ENCODE data around the gene ANKRD11. TPM values are rescaled to one million over a fixed set of nuclear protein-coding genes. Genes with fewer than 3 reads are reported as not detected.

ANKRD11 gene
- total and polyA plus RNA-seq, 2 donors (not counting 1 experiment from before 2014, with no cell fraction given) = 41.5 to 71.2 TPM

- Histone ChIP-seq H3K4me3 (replicated peaks in 1 of 4; ENCODE audit: control extremely low read depth in 1 of 4, insufficient read depth in 1 of 4, low read depth in 3 of 4, low read length in 4 of 4) (no peak overlapping the region), H3K27me3 (ENCODE audit: control insufficient read depth, insufficient read depth, low read length) (no peaks in the 10 kb centered on the region), H3K4me1 (ENCODE audit: control insufficient read depth, extremely low read depth, insufficient read depth, low read length) (peaks cover 2% of the 10 kb centered on the region), H2AFZ (ENCODE audit: low read length) (no peak overlapping the region), H3K4me2 (ENCODE audit: extremely low read depth, insufficient read depth, low read length) (no peak overlapping the region), H3K9me3 (ENCODE audit: control insufficient read depth, insufficient read depth, low read depth, low read length) (no peaks in the 10 kb centered on the region), H3K27ac (ENCODE audit: insufficient read depth, low read length) (no peak overlapping the region), H3K79me2 (ENCODE audit: control insufficient read depth, insufficient read depth, low read length) (peaks cover 2% of the 10 kb centered on the region), H4K20me1 (ENCODE audit: control insufficient read depth, extremely low read depth, insufficient read depth, low read length) (no peaks in the 10 kb centered on the region), H3K9ac (ENCODE audit: insufficient read depth, low read length) (no peak overlapping the region), H3K36me3 (ENCODE audit: control insufficient read depth, insufficient read depth, low read length) (peaks cover 20% of the 10 kb centered on the region)
- DNase-seq (ENCODE audit: low read depth in 2 of 2) = no peak
- TF ChIP-seq CTCF (conservative IDR thresholded peaks at IDR 0.05 in 1 of 2, IDR thresholded peaks at IDR 0.05 in 1 of 2; ENCODE audit: low read depth in 1 of 2, low read length in 2 of 2) (no peak), EZH2 (IDR thresholded peaks at IDR 0.05; ENCODE audit: low read length, missing control alignments) (no peak)
These were observed 223.7 kb downstream of the ANKRD11 start for GRCh38 chr16:89266521-89267134.

GRCh38 chr16:89265647-89266046 is 224.7 kb downstream of the ANKRD11 start:
- DNase-seq (ENCODE audit: low read depth in 2 of 2) = no peak
- H3K4me1 ChIP-seq (ENCODE audit: control insufficient read depth, extremely low read depth, insufficient read depth, low read length) = peaks cover 2% of the 10 kb centered on the region
- no peaks in the 10 kb centered on the region for H3K9me3 ChIP-seq (ENCODE audit: control insufficient read depth, insufficient read depth, low read depth, low read length)
- H3K27ac ChIP-seq (ENCODE audit: insufficient read depth, low read length) = no peak overlapping the region
- no peak for TF ChIP-seq EZH2 (IDR thresholded peaks at IDR 0.05; ENCODE audit: low read length, missing control alignments)
- TF ChIP-seq CTCF (conservative IDR thresholded peaks at IDR 0.05 in 1 of 2, IDR thresholded peaks at IDR 0.05 in 1 of 2; ENCODE audit: low read depth in 1 of 2, low read length in 2 of 2) = no peak
- no peak overlapping the region for H3K4me3 ChIP-seq (replicated peaks in 1 of 4; ENCODE audit: control extremely low read depth in 1 of 4, insufficient read depth in 1 of 4, low read depth in 3 of 4, low read length in 4 of 4)
- no peak overlapping the region for H3K9ac ChIP-seq (ENCODE audit: insufficient read depth, low read length)
- H4K20me1 ChIP-seq (ENCODE audit: control insufficient read depth, extremely low read depth, insufficient read depth, low read length) = no peaks in the 10 kb centered on the region
- no peak overlapping the region for H2AFZ ChIP-seq (ENCODE audit: low read length)
- peaks cover 18% of the 10 kb centered on the region for H3K36me3 ChIP-seq (ENCODE audit: control insufficient read depth, insufficient read depth, low read length)
- H3K27me3 ChIP-seq (ENCODE audit: control insufficient read depth, insufficient read depth, low read length) = no peaks in the 10 kb centered on the region
- no peaks in the 10 kb centered on the region for H3K79me2 ChIP-seq (ENCODE audit: control insufficient read depth, insufficient read depth, low read length)
- H3K4me2 ChIP-seq (ENCODE audit: extremely low read depth, insufficient read depth, low read length) = no peak overlapping the region

- Histone ChIP-seq H2AFZ (ENCODE audit: low read length) (no peak overlapping the region), H3K36me3 (ENCODE audit: control insufficient read depth, insufficient read depth, low read length) (peaks cover 14% of the 10 kb centered on the region), H3K4me2 (ENCODE audit: extremely low read depth, insufficient read depth, low read length) (no peak overlapping the region), H3K4me1 (ENCODE audit: control insufficient read depth, extremely low read depth, insufficient read depth, low read length) (peaks cover 2% of the 10 kb centered on the region), H3K9ac (ENCODE audit: insufficient read depth, low read length) (no peak overlapping the region), H3K9me3 (ENCODE audit: control insufficient read depth, insufficient read depth, low read depth, low read length) (no peaks in the 10 kb centered on the region), H3K79me2 (ENCODE audit: control insufficient read depth, insufficient read depth, low read length) (no peaks in the 10 kb centered on the region), H3K27me3 (ENCODE audit: control insufficient read depth, insufficient read depth, low read length) (no peaks in the 10 kb centered on the region), H3K4me3 (replicated peaks in 1 of 4; ENCODE audit: control extremely low read depth in 1 of 4, insufficient read depth in 1 of 4, low read depth in 3 of 4, low read length in 4 of 4) (no peak overlapping the region), H3K27ac (ENCODE audit: insufficient read depth, low read length) (no peak overlapping the region), H4K20me1 (ENCODE audit: control insufficient read depth, extremely low read depth, insufficient read depth, low read length) (no peaks in the 10 kb centered on the region)
- TF ChIP-seq EZH2 (IDR thresholded peaks at IDR 0.05; ENCODE audit: low read length, missing control alignments) = no peak
- DNase-seq (ENCODE audit: low read depth in 2 of 2) = no peak
These were observed 225.4 kb downstream of the ANKRD11 start for GRCh38 chr16:89264800-89265550.
